SK-N-SH treated with all-trans-retinoic acid at 6 μM for 48 hours (cell line): Measurements from ENCODE around the gene SIRPA.

ENCODE experiments used
- ARNTL ChIP-seq: fragments of 450-650 bp; formaldehyde crosslinking; IDR thresholded peaks from 2 replicates; pipeline ENCODE4 v1.5.0; 2020; ENCODE audit warnings: low read depth, mild to moderate bottlenecking, moderate library complexity, borderline replicate concordance
- GLIS3 ChIP-seq: fragments of 250-450 bp; sonication (Bioruptor Pico); IDR thresholded peaks from 2 replicates; pipeline ENCODE4 v1.5.0; 2020; ENCODE audit warnings: mild to moderate bottlenecking, moderate library complexity
- ZFP3 ChIP-seq: fragments of 250-450 bp; sonication (Bioruptor Pico); IDR thresholded peaks from 2 replicates; pipeline ENCODE4 v1.5.0; 2020; ENCODE audit warnings: mild to moderate bottlenecking, moderate library complexity
- ZNF565 ChIP-seq: fragments of 450-650 bp; formaldehyde crosslinking; conservative IDR thresholded peaks from 2 replicates; pipeline ENCODE4 v1.5.0; 2020; ENCODE audit warnings: low read depth, mild to moderate bottlenecking, moderate library complexity
- ZNF8 ChIP-seq: fragments of 450-650 bp; formaldehyde crosslinking; IDR thresholded peaks from 2 replicates; pipeline ENCODE4 v1.5.0; 2020; ENCODE audit warnings: mild to moderate bottlenecking, moderate library complexity
- TF ChIP-seq, protein P1 (sequence below): fragments of 250-450 bp; sonication (Bioruptor Pico); IDR thresholded peaks from 2 replicates; pipeline ENCODE4 v1.8.0; 2020; ENCODE audit warnings: mild to moderate bottlenecking, moderate library complexity, borderline replicate concordance
- TF ChIP-seq, protein P2 (sequence below): fragments of 250-450 bp; sonication (Bioruptor Pico); IDR thresholded peaks from 2 replicates; pipeline ENCODE4 v1.5.1; 2021; ENCODE audit warnings: mild to moderate bottlenecking, moderate library complexity

GRCh38 chr20:1946762-1947534 is 51.7 kb downstream of the SIRPA start:
- TF ChIP-seq, protein P1, sequence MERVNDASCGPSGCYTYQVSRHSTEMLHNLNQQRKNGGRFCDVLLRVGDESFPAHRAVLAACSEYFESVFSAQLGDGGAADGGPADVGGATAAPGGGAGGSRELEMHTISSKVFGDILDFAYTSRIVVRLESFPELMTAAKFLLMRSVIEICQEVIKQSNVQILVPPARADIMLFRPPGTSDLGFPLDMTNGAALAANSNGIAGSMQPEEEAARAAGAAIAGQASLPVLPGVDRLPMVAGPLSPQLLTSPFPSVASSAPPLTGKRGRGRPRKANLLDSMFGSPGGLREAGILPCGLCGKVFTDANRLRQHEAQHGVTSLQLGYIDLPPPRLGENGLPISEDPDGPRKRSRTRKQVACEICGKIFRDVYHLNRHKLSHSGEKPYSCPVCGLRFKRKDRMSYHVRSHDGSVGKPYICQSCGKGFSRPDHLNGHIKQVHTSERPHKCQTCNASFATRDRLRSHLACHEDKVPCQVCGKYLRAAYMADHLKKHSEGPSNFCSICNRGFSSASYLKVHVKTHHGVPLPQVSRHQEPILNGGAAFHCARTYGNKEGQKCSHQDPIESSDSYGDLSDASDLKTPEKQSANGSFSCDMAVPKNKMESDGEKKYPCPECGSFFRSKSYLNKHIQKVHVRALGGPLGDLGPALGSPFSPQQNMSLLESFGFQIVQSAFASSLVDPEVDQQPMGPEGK (CRISPR knock-in tag), result no peak
- TF ChIP-seq, protein P2, sequence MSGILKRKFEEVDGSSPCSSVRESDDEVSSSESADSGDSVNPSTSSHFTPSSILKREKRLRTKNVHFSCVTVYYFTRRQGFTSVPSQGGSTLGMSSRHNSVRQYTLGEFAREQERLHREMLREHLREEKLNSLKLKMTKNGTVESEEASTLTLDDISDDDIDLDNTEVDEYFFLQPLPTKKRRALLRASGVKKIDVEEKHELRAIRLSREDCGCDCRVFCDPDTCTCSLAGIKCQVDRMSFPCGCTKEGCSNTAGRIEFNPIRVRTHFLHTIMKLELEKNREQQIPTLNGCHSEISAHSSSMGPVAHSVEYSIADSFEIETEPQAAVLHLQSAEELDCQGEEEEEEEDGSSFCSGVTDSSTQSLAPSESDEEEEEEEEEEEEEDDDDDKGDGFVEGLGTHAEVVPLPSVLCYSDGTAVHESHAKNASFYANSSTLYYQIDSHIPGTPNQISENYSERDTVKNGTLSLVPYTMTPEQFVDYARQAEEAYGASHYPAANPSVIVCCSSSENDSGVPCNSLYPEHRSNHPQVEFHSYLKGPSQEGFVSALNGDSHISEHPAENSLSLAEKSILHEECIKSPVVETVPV (CRISPR knock-in tag), result no peak
- TF ChIP-seq GLIS3 (no peak), ZNF565 (no peak), ZNF8 (CRISPR knock-in tag) (no peak), ARNTL (no peak), ZFP3 (CRISPR knock-in tag) (no peak)
